Measurements from ENCODE around the gene ACBD6. TPM values are rescaled to one million over a fixed set of nuclear protein-coding genes. Genes with fewer than 3 reads are reported as not detected.
"Not testable (repeated sequence)": the region's sequence is repeated elsewhere in the genome, so short reads cannot be mapped to it uniquely, and the experiment has no call there.

The ACBD6 gene
- total RNA-seq, 1 experiment from 2014 or later = 58.4 TPM

GRCh38 chr1:180421145-180421544, 81.2 kb downstream of the ACBD6 start:
- not testable (repeated sequence) for DNase-seq (ENCODE audit: low spot score)

- DNase-seq (ENCODE audit: low spot score) = peak; percentile 47
These were observed 86.3 kb downstream of the ACBD6 start for GRCh38 chr1:180415985-180416633.

GRCh38 chr1:180415236-180415848, 87.0 kb downstream of the ACBD6 start:
- DNase-seq (ENCODE audit: low spot score) = no peak

- DNase-seq (ENCODE audit: low spot score) = no peak
These were observed 89.8 kb downstream of the ACBD6 start for GRCh38 chr1:180412583-180412982.

- DNase-seq (ENCODE audit: low spot score) = not testable (repeated sequence)
These were observed 94.2 kb downstream of the ACBD6 start for GRCh38 chr1:180408128-180408527.

GRCh38 chr1:180407051-180407450, 95.3 kb downstream of the ACBD6 start:
- no peak for DNase-seq (ENCODE audit: low spot score)

- DNase-seq (ENCODE audit: low spot score) = no peak
These were observed 99.8 kb downstream of the ACBD6 start for GRCh38 chr1:180402551-180402950.

- no peak for DNase-seq (ENCODE audit: low spot score)
These were observed 100.4 kb downstream of the ACBD6 start for GRCh38 chr1:180402001-180402400.

- DNase-seq (ENCODE audit: low spot score) = no peak
These were observed 105.2 kb downstream of the ACBD6 start for GRCh38 chr1:180397175-180397574.

GRCh38 chr1:180392427-180393145, 109.8 kb downstream of the ACBD6 start:
- DNase-seq (ENCODE audit: low spot score) = no peak

GRCh38 chr1:180392020-180392419, 110.4 kb downstream of the ACBD6 start:
- DNase-seq (ENCODE audit: low spot score) = no peak

- DNase-seq (ENCODE audit: low spot score) = no peak
These were observed 115.0 kb downstream of the ACBD6 start for GRCh38 chr1:180387413-180387812.

- DNase-seq (ENCODE audit: low spot score) = no peak
These were observed 115.5 kb downstream of the ACBD6 start for GRCh38 chr1:180386745-180387367.

- no peak for DNase-seq (ENCODE audit: low spot score)
These were observed 117.2 kb downstream of the ACBD6 start for GRCh38 chr1:180385144-180385543.

GRCh38 chr1:180384286-180385005, 117.9 kb downstream of the ACBD6 start:
- DNase-seq (ENCODE audit: low spot score) = peak; percentile 21

GRCh38 chr1:180382326-180383115, 119.9 kb downstream of the ACBD6 start:
- DNase-seq (ENCODE audit: low spot score) = peak; percentile 27

- no peak for DNase-seq (ENCODE audit: low spot score)
These were observed 121.2 kb downstream of the ACBD6 start for GRCh38 chr1:180381184-180381580.

- DNase-seq (ENCODE audit: low spot score) = no peak
These were observed 121.9 kb downstream of the ACBD6 start for GRCh38 chr1:180380259-180381183.

- no peak for DNase-seq (ENCODE audit: low spot score)
These were observed 125.6 kb downstream of the ACBD6 start for GRCh38 chr1:180376800-180377199.

GRCh38 chr1:180376253-180376652, 126.1 kb downstream of the ACBD6 start:
- no peak for DNase-seq (ENCODE audit: low spot score)
